Right cardiac atrium (tissue), 5 donors: ENCODE data around the gene MRPL2. TPM values are rescaled to one million over a fixed set of nuclear protein-coding genes. Genes with fewer than 3 reads are reported as not detected.
"Not testable (repeated sequence)": the region's sequence is repeated elsewhere in the genome, so short reads cannot be mapped to it uniquely, and the experiment has no call there.

Experiments used
- ATAC-seq, 2 donors: fragments of 200-7000 bp; cut with Tn5 transposase; one replicate each; pipeline versions ENCODE4 v1.8.0 to v1.9.1; 2020; ENCODE audit warnings: moderate library complexity in 2 of 2, mild to moderate bottlenecking in 1 of 2
- DNase-seq, 3 donors: peaks; one replicate each; pipeline ENCODE4 v3.0.0-alpha.2; 2020
- H3K27ac ChIP-seq: one replicate; pipeline ENCODE4 v1.5.1; 2013; ENCODE audit warnings: mild to moderate bottlenecking, low read length, control low read depth, moderate library complexity
- H3K27me3 ChIP-seq: one replicate; pipeline ENCODE4 v1.6.1; 2013; ENCODE audit not compliant: control insufficient read depth, insufficient read depth
- H3K4me1 ChIP-seq: one replicate; pipeline ENCODE4 v1.6.1; 2013; ENCODE audit warnings: low read length; ENCODE audit not compliant: control insufficient read depth, insufficient read depth
- H3K4me3 ChIP-seq: one replicate; pipeline ENCODE4 v1.5.1; 2013; ENCODE audit warnings: low read length, control low read depth
- H3K9me3 ChIP-seq: one replicate; pipeline ENCODE4 v1.6.1; 2013; ENCODE audit warnings: low read length; ENCODE audit not compliant: control insufficient read depth
- WGBS: extraction: QIAGEN DNeasy Blood & Tissue Kit; methylation state at CpG from one replicate; pipeline ENCODE4 v1.1.7; 2013; 5-methylcytosine and 5-hydroxymethylcytosine counted together
- intact Hi-C, 4 donors: fragments of 100-400 bp; cut with DNase I; formaldehyde crosslinking; loops; one replicate each; pipeline versions ENCODE4 v1.11.0 to v1.14.0; 2022 to 2023
- polyA plus RNA-seq: library from polyadenylated mRNA; stranded (reverse); fragments of 200-250 nt; gene quantifications from one replicate; pipeline ENCODE4 v1.2.3, GENCODE V29; 2013
- total RNA-seq, 4 donors: library from RNA; stranded (reverse); fragmentation: NEBNext Ultra II Directional; extraction: Animal tissue kit (Norgen Biotek cat#: 25700); gene quantifications; one replicate each; pipeline ENCODE4 v1.2.1, GENCODE V29; 2021
- donor health status: healthy with polysubstance abuse.
- donor health status: DM: no; HTN: yes; CAD: no.
- donor health status: DM: no; HTN: no; CAD: no.
- donor health status: DM: no; HTN: yes; CAD: no; lungs with severe emphysema.
- donor health status: DM: yes; HTN: yes; CAD: no.

Gene MRPL2
- total and polyA plus RNA-seq, 5 donors = 83.2 to 94.2 (median 92.3) TPM

DNA sequence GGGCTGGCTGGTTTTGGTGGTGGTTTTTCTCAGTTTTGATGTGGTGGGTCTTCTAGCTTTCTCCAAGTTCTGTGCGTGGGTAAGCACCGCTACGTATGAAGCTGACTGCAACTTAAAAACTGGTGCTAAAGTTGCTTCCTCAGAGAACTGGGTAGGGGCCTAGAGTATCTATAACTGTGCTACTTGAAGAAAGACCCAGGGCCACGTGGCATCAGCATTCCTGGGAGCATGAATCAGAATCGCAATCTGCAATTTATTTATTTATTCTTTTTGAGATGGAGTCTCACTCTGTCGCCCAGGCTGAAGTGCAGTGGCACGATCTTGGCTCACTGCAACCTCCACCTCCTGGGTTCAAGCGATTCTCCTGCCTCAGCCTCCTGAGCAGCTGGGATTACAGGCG is 22.7 kb upstream of the MRPL2 start:
- H3K27ac ChIP-seq, H3K4me3 ChIP-seq, H3K27me3 ChIP-seq, H3K4me1 ChIP-seq, H3K9me3 ChIP-seq, ATAC-seq, DNase-seq: not testable (repeated sequence)
- intact Hi-C loops = loop anchor here in 1 of 4 donors (10.0 kb wide), 1 partner anchor 63 kb away; no protein-coding TSS in a partner anchor
- WGBS = 90% methylated on average over 9 of the region's 9 CpGs

- Histone ChIP-seq H3K4me1 (peaks cover 2% of the 10 kb centered on the region), H3K9me3 (no peaks in the 10 kb centered on the region), H3K27me3 (no peaks in the 10 kb centered on the region), H3K4me3 (no peak overlapping the region), H3K27ac (no peak overlapping the region)
- 91% methylated on average over 4 of the region's 4 CpGs for WGBS
- intact Hi-C loops = loop anchor here in 1 of 4 donors (10.0 kb wide), 1 partner anchor 64 kb away; no protein-coding TSS in a partner anchor
- DNase-seq = no peak
- no peak for ATAC-seq
Observed at GRCh38 chr6:43081043-43081442, 21.8 kb upstream of the MRPL2 start.

- no peaks in the 10 kb centered on the region for H3K27me3 ChIP-seq
- no peak overlapping the region for H3K27ac ChIP-seq
- no peak overlapping the region for H3K4me3 ChIP-seq
- ATAC-seq (no peak), DNase-seq (no peak)
- H3K9me3 ChIP-seq = no peaks in the 10 kb centered on the region
- intact Hi-C loops = loop anchor here in 2 of 4 donors (5.0 to 10.0 kb wide), 2 partner anchors 49 to 56 kb away; no protein-coding TSS in a partner anchor
- WGBS = 88% methylated on average over 2 of the region's 2 CpGs
- H3K4me1 ChIP-seq = peaks cover 2% of the 10 kb centered on the region
Observed at GRCh38 chr6:43078691-43079090, 19.5 kb upstream of the MRPL2 start.

GRCh38 chr6:43077981-43078511 is 18.8 kb upstream of the MRPL2 start:
- no peak for ATAC-seq
- intact Hi-C loops = loop anchor here in 2 of 4 donors (5.0 to 10.0 kb wide), 2 partner anchors 49 to 57 kb away; no protein-coding TSS in a partner anchor
- Histone ChIP-seq H3K4me1 (peaks cover 2% of the 10 kb centered on the region), H3K27me3 (no peaks in the 10 kb centered on the region), H3K4me3 (no peak overlapping the region), H3K27ac (no peak overlapping the region), H3K9me3 (no peaks in the 10 kb centered on the region)
- 89% methylated on average over 6 of the region's 6 CpGs for WGBS
- peak in 1 of 3 donors; percentile 30 for DNase-seq

GRCh38 chr6:43077333-43077809 is 18.1 kb upstream of the MRPL2 start:
- no peak for ATAC-seq

GRCh38 chr6:43076464-43077332 is 17.5 kb upstream of the MRPL2 start:
- no peak overlapping the region for H3K27ac ChIP-seq
- intact Hi-C loops = loop anchor here in 2 of 4 donors (5.0 to 10.0 kb wide), 2 partner anchors 51 to 58 kb away; no protein-coding TSS in a partner anchor
- DNase-seq (peak in 2 of 3 donors; percentile 55 to 58), ATAC-seq (peak; percentile 28 to 41)
- peak overlapping the region; percentile 90 for H3K4me3 ChIP-seq
- H3K4me1 ChIP-seq = peaks cover 2% of the 10 kb centered on the region
- no peaks in the 10 kb centered on the region for H3K9me3 ChIP-seq
- H3K27me3 ChIP-seq = no peaks in the 10 kb centered on the region
- under 1% methylated on average over 72 of the region's 72 CpGs for WGBS

More at GRCh38 chr6:43077333-43077809, 18.1 kb upstream of the MRPL2 start:
- intact Hi-C loops = loop anchor here in 2 of 4 donors (5.0 to 10.0 kb wide), 2 partner anchors 50 to 57 kb away; no protein-coding TSS in a partner anchor
- no peak for DNase-seq
- WGBS = 39% methylated on average over 8 of the region's 8 CpGs
- Histone ChIP-seq H3K27ac (no peak overlapping the region), H3K27me3 (no peaks in the 10 kb centered on the region), H3K9me3 (no peaks in the 10 kb centered on the region), H3K4me3 (peak overlapping the region; percentile 90), H3K4me1 (peaks cover 2% of the 10 kb centered on the region)

DNA sequence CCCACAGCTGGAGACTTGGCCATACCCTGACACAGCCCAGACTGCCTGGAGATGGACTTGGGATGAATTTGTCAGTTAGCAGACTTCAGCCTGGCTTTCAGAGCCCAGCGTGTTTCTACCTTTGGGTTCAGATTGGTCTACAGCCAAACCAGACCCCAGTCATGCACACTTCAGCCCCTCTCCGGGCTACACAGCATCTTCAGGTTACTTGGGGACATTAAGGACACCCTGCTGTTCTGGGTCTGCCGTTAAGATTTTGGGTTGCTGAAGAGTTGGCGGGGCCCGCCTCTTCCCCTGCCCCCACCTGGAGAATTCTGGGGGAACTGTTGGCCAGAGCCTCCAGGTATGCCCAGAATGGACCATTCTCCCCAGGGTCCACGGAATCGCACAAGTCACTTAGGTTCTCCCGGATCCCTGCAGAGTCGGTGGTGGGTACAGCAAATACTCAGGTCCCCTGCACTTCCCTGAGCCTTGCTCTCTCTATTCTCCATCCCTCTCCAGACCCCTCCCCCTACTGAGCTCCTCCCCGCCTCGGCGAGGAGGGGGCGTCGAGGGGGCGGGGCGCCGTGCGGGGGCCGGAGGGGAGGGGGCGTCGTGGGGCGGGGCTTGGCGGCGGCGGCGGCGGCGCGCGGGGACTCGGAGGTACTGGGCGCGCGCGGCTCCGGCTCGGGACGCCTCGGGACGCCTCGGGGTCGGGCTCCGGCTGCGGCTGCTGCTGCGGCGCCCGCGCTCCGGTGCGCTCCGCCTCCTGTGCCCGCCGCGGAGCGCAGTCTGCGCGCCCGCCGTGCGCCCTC is 16.6 kb upstream of the MRPL2 start, which contains the start of gene PTK7:
Gene PTK7, plus strand, starts transcription at position 645 of the 794 bp plus-strand sequence. CDS start 175 bp downstream, outside the sequence.
- peak; percentile 46 to 64 for ATAC-seq
- no peaks in the 10 kb centered on the region for H3K27me3 ChIP-seq
- H3K27ac ChIP-seq = no peak within 1 kb of the TSS
- H3K9me3 ChIP-seq = no peaks in the 10 kb centered on the region
- 4% methylated on average over 60 of the region's 60 CpGs for WGBS
- peaks cover 2% of the 10 kb centered on the region for H3K4me1 ChIP-seq
- intact Hi-C loops = loop anchor here in 2 of 4 donors (5.0 to 10.0 kb wide), 2 partner anchors 51 to 59 kb away; no protein-coding TSS in a partner anchor
- DNase-seq = peak; percentile 47 to 84 (median 79)
- peak within 1 kb of the TSS; percentile 90 for H3K4me3 ChIP-seq

DNA sequence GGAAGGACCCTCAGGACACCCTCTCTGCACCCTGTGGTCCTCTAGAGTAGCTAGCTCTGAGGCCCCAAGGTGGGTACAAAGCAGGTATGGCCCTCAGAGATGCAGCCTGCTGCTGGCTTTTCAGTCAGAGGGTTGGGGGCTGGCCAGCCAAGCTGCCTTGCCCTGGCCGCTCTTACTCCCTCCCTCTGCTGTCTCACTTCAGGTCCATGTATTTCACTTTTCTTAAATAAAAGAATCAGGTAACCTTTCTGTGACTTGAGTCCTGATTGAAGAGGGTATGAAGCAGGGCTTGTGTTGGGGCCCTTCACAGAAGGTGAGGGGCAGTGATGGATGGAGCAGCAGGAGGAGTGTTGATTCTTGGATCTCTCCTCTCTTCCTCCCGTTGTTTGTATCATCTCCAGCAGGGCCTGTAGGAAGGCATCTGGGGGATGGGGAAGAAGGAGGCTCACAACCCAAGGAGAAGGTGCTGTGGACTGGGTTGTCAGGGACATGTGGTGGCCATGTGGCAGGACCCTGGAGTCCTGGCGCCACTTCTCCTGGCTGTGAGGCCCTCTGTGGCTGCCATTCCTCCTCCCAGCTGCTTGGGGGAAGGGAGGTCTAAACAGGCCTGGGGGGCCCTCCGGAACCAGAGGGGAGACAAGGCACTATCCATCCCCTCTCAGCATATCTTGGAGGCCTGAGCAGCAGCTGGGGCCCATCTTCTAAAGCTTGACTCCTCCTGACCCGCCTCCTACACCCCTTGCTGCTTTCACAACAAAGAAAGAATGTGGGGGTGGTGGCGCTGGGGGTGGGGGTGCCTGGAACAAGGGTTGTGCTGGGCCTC is 15.8 kb upstream of the MRPL2 start:
- H3K9me3 ChIP-seq = no peaks in the 10 kb centered on the region
- intact Hi-C loops = loop anchor here in 2 of 4 donors (5.0 to 10.0 kb wide), 2 partner anchors 52 to 60 kb away; no protein-coding TSS in a partner anchor
- DNase-seq (peak in 2 of 3 donors; percentile 31 to 56), ATAC-seq (peak in 1 of 2 donors; percentile 15)
- no peak overlapping the region for H3K27ac ChIP-seq
- WGBS = 60% methylated on average over 6 of the region's 6 CpGs
- no peaks in the 10 kb centered on the region for H3K27me3 ChIP-seq
- H3K4me1 ChIP-seq = peaks cover 2% of the 10 kb centered on the region
- no peak overlapping the region for H3K4me3 ChIP-seq

- ATAC-seq (no peak), DNase-seq (no peak)
- no peaks in the 10 kb centered on the region for H3K27me3 ChIP-seq
- no peaks in the 10 kb centered on the region for H3K4me1 ChIP-seq
- WGBS = 60% methylated on average over 6 of the region's 6 CpGs
- H3K9me3 ChIP-seq = no peaks in the 10 kb centered on the region
- H3K4me3 ChIP-seq = no peak overlapping the region
- intact Hi-C loops = loop anchor here in 1 of 4 donors (10.0 kb wide), 1 partner anchor 65 kb away; no protein-coding TSS in a partner anchor
- H3K27ac ChIP-seq = no peak overlapping the region
Observed at GRCh38 chr6:43070028-43070632, 10.9 kb upstream of the MRPL2 start.
